GM18526 (cell line): ENCODE data around the gene NUP50.

Experiments
- POLR2A ChIP-seq: IDR thresholded peaks from 3 replicates; pipeline ENCODE4 v1.6.1; 2011; ENCODE audit not compliant: insufficient read length; ENCODE audit errors: extremely low read depth

Gene NUP50, protein sequence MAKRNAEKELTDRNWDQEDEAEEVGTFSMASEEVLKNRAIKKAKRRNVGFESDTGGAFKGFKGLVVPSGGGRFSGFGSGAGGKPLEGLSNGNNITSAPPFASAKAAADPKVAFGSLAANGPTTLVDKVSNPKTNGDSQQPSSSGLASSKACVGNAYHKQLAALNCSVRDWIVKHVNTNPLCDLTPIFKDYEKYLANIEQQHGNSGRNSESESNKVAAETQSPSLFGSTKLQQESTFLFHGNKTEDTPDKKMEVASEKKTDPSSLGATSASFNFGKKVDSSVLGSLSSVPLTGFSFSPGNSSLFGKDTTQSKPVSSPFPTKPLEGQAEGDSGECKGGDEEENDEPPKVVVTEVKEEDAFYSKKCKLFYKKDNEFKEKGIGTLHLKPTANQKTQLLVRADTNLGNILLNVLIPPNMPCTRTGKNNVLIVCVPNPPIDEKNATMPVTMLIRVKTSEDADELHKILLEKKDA

DNA sequence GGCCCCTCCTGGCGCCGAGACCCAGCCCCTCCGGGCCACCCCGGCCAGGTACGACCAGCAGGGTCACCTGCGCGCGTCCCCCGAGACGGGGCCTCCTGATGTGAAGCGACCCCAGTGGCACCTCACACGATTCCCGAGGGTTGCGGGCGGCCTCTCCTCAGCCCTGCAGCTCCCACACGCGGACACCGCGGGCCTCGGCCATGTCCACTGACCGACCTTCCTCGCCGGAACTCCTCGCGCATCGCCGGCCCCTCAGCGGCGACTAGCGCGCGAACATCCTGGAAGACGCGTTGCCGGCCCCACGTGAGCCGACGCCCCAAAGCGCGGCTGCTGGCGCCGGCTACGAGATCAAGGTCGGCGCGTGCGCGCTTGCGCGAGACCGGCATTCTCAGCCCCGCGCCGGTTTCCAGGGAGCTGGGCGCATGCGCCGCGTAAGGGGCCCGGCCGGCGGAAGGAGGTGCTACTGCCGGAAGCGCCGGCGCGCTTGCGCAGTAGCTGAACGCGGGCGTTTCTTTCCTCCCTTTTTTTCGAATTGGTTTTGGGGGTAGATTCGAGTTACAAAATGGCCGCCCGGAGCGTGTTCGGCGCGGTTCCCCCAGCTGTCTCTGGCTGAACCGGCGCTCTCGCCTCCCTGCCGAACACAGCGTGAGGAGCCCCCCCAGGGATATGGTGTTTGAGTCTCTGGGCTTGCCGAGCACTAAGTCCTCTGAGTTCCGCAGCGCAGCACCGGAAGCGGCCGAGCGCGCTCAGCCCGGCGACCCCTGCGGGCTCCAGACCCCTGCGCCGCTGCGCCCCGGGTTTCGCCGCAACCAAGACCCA is at the start of gene NUP50:
Gene NUP50, plus strand, starts transcription at position 475 of the 819 bp plus-strand sequence. CDS start 4,253 bp downstream, outside the sequence.
- TF ChIP-seq POLR2A, result peak; percentile 91

- TF ChIP-seq POLR2A, result no peak
Measured at GRCh38 chr22:45120440-45120839, 43.3 kb upstream of the NUP50 start.

GRCh38 chr22:45120931-45121330 is 42.8 kb upstream of the NUP50 start:
- TF ChIP-seq POLR2A, result no peak

- no peak for TF ChIP-seq POLR2A
Measured at GRCh38 chr22:45124176-45124847, 39.4 kb upstream of the NUP50 start.

DNA sequence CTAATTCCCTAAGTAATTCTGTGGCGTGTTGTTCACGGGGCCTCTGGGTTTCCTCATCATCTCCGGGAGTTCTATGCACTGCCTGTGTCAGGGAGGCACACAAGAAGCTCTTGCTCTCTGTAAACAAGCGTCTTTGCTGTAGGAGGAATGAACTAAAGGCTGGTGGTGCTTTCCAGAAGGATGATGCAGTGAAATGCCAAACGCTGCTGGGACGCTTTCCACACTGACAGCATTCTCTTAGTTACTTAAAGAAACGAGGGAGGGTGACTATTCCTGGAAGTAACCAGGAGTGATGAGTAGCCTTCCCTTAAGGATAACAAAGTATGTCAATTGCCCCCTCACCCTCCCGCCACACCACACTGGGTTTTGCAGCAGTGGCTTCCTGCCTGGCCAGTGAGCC is 38.5 kb upstream of the NUP50 start:
- no peak for TF ChIP-seq POLR2A

- TF ChIP-seq POLR2A, result no peak
Measured at GRCh38 chr22:45127866-45128265, 35.9 kb upstream of the NUP50 start.

- no peak for TF ChIP-seq POLR2A
Measured at GRCh38 chr22:45129703-45130524, 33.8 kb upstream of the NUP50 start.

DNA sequence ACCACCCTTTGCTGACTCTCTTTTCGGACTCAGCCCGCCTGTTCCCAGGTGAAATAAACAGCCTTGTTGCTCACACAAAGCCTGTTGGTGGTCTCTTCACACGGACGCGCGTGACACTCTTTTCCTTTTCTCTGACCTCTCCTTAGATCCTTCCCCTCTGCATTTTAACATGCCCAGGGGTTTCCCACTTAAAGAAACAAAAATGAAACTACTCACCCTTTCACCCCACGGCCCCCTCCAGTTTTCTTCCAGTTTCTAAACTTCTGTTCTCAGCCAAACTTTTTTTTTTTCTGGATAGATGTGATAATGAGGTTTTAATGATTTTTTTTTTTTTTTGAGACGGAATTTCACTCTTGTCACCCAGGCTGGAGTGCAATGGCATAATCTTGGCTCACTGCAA is 32.8 kb upstream of the NUP50 start:
- no peak for TF ChIP-seq POLR2A

GRCh38 chr22:45131749-45132148 is 32.0 kb upstream of the NUP50 start:
- TF ChIP-seq POLR2A, result no peak

- TF ChIP-seq POLR2A, result no peak
Measured at GRCh38 chr22:45134313-45134712, 29.4 kb upstream of the NUP50 start.

DNA sequence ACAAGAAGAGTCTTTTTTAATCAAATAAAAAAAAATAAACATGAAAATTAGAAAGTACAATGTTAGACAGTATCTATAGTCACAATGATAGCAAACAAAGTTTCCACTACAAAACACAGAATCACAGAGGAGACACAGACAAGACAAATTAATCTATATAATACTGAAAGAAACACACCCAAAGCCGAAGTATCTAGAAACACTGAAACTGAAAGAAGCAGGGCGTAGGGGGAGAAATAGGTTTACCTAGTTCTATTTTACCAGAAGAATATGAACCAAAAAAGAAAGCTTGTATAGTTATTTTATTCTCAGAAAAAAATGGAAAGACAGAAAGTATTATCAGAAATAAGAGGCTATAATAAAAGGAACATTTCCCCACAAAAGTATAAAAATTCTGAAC is 27.1 kb upstream of the NUP50 start:
- no peak for TF ChIP-seq POLR2A

DNA sequence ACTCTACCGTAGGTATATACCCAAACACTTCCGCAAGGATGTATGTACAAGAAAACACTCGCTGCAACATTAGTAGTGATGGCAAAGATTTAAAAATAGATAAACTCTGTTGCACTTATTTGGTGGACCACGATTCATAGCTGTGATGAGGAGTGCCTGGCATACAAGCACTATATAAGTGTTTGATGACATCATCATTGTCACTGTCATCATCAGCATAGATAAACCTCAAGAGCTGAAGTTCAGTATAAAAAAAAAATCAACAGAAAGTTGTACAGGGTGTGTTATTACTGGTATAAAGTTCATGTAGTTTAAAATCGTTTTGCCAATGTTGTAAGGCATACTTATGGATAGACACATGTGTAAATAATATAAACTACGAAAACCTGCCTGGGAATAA is 24.0 kb upstream of the NUP50 start:
- no peak for TF ChIP-seq POLR2A

- TF ChIP-seq POLR2A, result no peak
Measured at GRCh38 chr22:45142376-45142775, 21.3 kb upstream of the NUP50 start.

DNA sequence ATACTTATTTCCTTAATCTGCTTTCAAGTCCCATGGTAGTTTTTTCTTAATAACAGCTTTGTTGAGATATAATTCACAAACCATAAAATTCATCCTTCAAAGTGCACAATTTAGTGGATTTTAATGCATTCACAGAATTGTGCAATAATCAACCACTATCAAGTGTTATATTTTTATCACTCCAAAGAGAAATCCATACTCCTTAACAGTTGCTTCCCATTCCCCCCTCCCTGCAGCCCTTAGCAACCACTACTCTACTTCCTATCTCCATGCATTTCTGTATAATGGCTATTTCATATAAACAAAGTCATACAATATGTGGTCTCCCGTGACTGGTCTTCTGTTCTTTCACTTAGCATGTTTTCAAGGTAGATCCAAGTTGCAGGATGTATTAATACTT is 18.8 kb upstream of the NUP50 start:
- no peak for TF ChIP-seq POLR2A

DNA sequence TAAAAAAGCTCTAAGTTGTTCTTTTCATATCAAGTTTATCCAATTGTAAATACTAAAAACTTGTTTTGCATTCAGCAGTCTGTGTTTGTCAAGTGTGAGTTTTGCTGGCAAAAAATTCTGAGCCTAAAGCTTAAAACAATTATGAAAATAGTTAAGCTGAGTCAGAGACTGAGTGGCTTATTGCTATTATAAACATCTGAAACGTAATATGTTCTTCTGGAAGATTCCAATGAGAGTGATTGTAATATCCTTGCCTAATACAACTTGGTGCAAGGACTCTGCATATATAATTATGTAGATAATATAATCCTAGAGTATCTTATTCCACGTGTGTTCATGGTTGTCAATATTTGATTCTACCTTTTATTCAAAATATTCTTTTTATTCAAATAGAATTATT is 14.1 kb upstream of the NUP50 start:
- TF ChIP-seq POLR2A, result no peak
